Omental fat pad (tissue), 4 donors: Measurements from ENCODE around the gene AJAP1. TPM values are rescaled to one million over a fixed set of nuclear protein-coding genes. Genes with fewer than 3 reads are reported as not detected.

ENCODE experiments used
- ATAC-seq: fragments of 150-250 bp; one replicate; pipeline ENCODE4 v1.9.1; 2016; ENCODE audit warnings: mild to moderate bottlenecking, moderate library complexity; ENCODE audit not compliant: low FRiP score
- DNase-seq: peaks from one replicate; pipeline ENCODE4 v3.0.0-alpha.2; 2019; ENCODE audit warnings: low spot score
- total RNA-seq, 4 donors: library from RNA; depleted of rRNA; stranded (reverse); fragments of >200 nt; gene quantifications; one replicate each; pipeline ENCODE4 v1.1.0, GENCODE V29; 2016
- TF ChIP-seq, protein P1 (sequence below), 3 donors: fragments of 450-650 bp; IDR thresholded peaks; one replicate each; pipeline ENCODE4 v1.5.1; 2016 to 2017; ENCODE audit warnings: antibody characterized with exemption in 3 of 3, mild to moderate bottlenecking in 3 of 3, moderate library complexity in 2 of 3

AJAP1 gene
- total RNA-seq, 4 donors from 2014 or later: 0.06 to 0.63 (median 0.53) TPM

DNA sequence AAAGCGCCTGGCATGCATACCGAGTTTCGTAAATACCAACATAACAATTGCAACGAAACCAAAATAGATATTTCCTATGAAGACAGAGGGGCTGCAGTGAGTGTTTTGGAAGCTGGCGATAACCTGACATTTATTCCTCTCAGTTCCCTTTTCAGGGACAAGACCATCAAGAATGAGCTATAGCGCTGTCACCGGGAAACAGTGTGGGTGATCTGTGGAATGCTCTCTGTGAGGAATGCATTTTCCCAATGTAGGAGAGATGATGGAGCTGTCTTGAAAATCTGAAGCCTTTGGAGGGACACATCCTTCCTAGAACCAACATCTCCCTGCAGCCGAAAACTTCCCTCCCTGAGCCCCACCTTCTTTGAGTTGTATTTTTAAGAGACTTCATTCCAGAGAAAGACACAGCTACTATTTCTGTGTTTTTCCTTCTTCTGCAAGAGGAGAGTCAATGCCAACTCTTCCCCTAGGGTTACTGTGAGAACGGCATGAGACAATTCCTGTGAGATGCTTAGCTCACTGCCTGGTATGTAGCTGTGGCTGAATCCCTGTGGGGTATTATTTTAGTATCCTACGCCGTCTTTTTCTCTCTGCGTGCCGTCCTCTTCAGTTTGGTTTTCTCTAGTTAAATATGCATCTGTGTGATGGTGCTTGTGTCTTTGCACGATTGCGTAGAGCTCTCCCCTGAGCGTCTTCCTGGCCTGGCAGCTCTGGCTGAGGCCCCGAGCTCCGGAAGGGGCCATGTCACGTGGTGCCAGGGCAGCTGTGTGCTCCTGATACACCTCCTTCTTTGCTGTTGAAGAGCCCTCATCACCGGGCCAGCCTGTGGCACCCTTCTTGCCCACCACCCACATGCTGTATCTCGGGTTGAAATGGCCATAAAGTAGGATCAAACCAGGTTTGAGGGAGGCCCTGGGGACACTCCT lies 45.2 kb downstream of the AJAP1 start:
- ATAC-seq (no peak), DNase-seq (no peak)
- TF ChIP-seq, protein P1, sequence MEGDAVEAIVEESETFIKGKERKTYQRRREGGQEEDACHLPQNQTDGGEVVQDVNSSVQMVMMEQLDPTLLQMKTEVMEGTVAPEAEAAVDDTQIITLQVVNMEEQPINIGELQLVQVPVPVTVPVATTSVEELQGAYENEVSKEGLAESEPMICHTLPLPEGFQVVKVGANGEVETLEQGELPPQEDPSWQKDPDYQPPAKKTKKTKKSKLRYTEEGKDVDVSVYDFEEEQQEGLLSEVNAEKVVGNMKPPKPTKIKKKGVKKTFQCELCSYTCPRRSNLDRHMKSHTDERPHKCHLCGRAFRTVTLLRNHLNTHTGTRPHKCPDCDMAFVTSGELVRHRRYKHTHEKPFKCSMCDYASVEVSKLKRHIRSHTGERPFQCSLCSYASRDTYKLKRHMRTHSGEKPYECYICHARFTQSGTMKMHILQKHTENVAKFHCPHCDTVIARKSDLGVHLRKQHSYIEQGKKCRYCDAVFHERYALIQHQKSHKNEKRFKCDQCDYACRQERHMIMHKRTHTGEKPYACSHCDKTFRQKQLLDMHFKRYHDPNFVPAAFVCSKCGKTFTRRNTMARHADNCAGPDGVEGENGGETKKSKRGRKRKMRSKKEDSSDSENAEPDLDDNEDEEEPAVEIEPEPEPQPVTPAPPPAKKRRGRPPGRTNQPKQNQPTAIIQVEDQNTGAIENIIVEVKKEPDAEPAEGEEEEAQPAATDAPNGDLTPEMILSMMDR (IDR thresholded peaks at IDR 0.05): no peak

DNA sequence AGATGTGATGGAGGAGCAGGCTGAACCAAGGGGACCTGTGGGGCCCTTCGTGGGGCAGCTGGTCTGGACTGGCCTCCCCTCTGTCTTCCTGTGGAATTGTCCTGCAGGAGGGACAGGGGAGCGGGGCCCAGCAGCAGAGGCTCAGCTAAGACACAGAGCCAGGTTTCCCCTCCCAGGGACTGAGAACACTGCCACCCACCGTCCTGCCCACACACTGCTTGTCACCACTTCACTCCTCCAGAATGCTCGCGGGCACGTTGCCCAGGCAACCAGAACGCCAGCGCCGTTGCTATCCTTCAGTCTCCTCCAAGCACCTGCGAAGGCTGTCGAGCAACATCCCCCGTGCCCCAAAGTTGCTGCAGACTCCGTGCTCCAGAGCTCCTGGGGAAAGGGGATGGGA lies 46.4 kb downstream of the AJAP1 start:
- no peak for DNase-seq

DNA sequence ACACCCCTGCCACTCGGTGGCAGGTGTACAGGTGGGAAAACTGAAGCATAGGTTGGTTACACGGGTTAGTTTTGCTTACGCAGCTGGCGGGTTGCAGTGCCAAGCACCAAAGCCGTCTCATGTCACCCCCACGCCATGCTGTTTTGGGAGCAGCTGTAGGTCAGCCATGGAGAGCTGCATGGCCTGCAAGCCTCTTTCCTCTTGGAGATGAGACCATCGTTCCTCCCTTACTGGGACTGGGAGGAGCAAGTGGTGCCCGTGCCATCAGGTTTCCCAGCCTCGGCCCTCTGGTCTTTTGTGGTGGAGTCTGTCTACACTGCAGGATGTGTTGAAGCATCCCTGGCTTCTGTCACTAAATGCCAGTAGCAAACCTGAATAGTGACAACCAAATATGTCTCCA lies 46.9 kb downstream of the AJAP1 start:
- no peak for ATAC-seq
- TF ChIP-seq, protein P1 (IDR thresholded peaks at IDR 0.05): no peak
- DNase-seq: no peak

More for the DNA sequence above, 46.4 kb downstream of the AJAP1 start:
- ATAC-seq: no peak
- TF ChIP-seq, protein P1 (IDR thresholded peaks at IDR 0.05): no peak

DNA sequence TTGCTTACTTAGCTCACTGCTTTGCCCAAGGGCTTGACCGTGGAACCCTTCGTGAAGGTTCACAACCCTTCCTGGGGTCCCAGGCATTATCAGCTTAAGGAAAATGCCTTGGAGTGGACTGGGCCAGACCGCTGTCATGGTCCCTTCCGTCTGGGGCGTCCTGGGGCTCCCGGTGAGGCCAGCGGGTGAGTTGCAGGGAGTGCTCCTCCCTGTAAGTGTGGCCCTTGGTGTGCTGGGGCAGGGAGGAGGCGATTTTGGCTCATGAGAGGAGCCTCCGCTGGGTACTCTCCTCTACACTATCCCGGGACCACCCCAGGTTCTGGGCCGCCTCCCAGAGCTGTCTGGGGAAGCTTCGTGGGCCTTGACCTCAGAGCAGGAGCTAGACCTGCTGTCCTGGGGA lies 48.1 kb downstream of the AJAP1 start:
- no peak for ATAC-seq
- no peak for DNase-seq
- TF ChIP-seq, protein P1 (IDR thresholded peaks at IDR 0.05): no peak

DNA sequence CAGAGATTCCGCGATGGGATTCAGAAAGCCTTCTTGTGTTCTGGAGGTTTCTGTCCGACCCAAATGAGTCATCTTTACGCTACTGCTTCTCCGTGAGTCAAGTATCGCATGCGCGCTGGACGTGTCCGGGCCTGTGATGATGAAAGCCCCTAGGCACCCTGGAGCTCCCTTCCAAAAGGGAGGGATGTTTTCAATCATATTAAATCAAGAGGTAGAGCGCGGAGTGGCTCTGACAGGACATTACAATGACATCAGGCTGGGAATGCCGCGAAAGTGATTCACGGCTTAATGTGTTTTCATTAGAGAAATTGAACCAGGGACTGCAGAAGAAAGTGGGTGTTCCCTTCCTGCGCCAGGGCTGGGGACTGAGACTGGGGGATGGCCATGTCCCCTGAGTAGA lies 48.5 kb downstream of the AJAP1 start:
- no peak for ATAC-seq

DNA sequence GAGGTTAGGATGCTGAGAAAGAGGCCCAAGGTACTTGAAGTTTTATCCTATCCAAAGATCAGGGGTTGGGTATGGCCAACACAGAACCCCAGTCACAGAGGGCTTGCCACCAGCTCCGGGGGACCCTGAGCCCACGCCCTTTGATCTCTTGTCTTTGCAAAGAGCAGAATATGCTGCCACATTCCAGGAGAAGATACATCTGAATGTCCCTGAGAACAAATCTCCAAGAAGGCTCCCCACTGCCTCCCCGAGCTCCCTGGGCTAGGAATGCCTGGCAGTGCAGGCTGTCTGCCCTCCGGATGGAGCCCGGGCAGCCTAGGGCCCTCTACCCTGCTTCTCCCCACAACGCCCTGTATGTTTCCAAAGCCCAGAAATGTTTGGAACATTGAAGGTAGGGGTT lies 49.2 kb downstream of the AJAP1 start:
- ATAC-seq (no peak), DNase-seq (no peak)
- TF ChIP-seq, protein P1 (IDR thresholded peaks at IDR 0.05): no peak

More for the DNA sequence above, 48.5 kb downstream of the AJAP1 start:
- DNase-seq: no peak
- TF ChIP-seq, protein P1 (IDR thresholded peaks at IDR 0.05): no peak
